Measurements from ENCODE around the gene FADS1.

The FADS1 gene

GRCh38 chr11:61795459-61795858, 21.3 kb downstream of the FADS1 start:
- DNase-seq (ENCODE audit: low read depth): no peak

DNA sequence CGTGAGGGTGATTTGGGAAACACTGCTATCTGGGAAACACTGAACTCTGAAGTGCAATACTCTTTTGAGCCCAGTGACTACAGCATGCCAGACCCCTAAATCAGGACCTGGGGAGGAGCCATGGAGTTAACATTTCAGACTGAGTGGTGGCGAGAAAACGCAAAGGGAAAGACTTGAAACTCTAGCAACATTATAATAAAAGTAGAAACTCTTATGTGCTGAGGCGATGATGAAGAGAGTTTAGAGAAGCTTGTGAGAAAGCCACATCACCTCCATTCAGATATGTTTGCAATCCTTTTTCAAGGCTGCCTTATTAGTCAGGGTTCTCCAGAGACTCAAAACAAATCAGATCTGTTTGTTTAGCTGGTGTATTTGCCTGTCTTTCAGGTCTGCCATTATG, 22.2 kb downstream of the FADS1 start:
- DNase-seq (ENCODE audit: low read depth): no peak

DNA sequence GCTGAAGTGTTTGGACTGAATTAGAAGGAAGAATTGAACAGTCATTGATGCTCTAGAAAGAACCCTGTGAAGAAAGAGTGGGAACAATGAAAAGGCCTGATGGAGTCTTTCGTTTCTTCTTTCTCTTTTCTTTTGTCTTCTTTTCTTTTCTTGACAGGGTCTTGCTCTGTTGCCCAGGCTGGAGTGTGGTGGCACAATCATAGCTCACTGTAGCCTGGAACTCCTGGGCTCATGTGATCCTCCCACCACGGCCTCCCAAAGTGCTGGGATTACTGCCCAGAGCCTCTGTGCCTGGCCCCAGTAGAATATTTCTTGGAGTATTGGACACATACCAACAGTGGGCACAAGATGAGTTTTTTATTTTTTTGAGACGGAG, 23.0 kb downstream of the FADS1 start:
- DNase-seq (ENCODE audit: low read depth): no peak

GRCh38 chr11:61793083-61793828, 23.5 kb downstream of the FADS1 start:
- DNase-seq (ENCODE audit: low read depth): no peak

DNA sequence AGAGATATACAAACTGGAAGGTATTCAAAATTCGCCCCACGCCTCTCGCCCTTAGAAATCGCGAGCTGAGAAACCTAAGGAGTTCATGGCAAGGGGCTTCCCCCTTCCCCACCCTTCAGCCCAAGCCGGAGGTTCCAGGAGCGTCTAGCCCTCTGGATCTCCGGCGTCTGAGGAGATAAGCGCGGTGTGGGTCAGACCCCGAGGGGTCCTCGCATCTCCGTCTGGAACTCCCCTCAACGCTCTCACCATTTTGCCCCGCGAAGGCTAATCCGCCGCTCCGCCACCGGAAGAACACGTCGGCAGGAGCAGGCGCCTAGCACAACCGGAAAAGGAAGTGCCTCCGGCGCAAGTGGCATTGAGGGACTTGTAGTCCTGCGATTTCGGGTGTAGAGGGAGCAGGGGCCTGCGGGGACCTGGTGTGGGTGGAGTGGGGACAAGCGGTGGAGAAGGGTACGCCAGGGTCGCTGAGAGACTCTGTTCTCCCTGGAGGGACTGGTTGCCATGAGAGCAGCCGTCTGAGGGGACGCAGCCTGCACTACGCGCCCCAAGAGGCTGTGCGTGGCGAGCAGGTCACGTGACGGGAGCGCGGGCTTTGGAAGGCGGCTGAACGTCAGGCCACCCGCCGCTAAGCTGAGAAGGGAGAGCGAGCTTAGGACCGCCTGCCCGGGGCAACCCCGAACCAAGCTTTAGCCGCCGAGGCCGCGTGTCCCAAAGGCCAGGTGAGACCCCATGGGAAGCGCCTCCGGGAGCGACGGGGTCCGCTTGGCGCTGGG, 24.3 kb downstream of the FADS1 start, which contains the start of the genes FEN1 and TMEM258:
TSS of gene FEN1 (plus strand) at position 602 of the 773 bp plus-strand sequence. CDS start 2,451 bp downstream, outside the sequence.
TSS of gene TMEM258 (minus strand) at position 290 of the 773 bp plus-strand sequence. CDS start at position 249, 41 bp downstream.
- DNase-seq (ENCODE audit: low read depth): peak; percentile 81

- no peak for DNase-seq (ENCODE audit: low read depth)
Measured at GRCh38 chr11:61791737-61792309, 25.0 kb downstream of the FADS1 start.

DNA sequence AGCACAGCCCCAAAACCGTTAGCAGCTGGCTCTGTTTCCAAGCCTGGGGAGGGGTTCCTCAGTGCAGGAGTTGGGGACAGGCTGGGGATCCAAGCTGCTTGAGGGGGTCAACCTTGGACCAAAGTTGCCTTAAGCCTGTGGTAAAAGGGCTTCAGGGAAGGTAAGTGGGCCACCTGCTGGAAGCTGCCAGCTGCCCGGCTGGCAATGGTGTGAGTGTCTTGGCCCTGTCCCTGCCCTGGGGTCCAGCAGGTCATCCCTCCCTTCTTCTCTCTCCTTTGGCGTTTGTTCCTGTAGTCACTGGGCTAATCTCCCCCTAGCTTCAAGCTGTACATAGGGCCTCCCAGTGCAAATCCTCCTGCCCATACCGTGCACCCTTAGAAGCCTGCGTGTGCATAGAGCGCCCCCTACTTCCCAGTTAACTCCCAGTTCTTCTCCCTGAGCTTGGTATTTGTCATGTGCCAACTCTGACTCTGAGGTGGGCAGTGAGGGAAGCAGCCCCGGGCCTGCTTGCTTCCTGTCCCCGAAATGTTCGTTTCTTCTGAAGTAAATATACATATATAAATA, 28.8 kb downstream of the FADS1 start:
- DNase-seq (ENCODE audit: low read depth): no peak

DNA sequence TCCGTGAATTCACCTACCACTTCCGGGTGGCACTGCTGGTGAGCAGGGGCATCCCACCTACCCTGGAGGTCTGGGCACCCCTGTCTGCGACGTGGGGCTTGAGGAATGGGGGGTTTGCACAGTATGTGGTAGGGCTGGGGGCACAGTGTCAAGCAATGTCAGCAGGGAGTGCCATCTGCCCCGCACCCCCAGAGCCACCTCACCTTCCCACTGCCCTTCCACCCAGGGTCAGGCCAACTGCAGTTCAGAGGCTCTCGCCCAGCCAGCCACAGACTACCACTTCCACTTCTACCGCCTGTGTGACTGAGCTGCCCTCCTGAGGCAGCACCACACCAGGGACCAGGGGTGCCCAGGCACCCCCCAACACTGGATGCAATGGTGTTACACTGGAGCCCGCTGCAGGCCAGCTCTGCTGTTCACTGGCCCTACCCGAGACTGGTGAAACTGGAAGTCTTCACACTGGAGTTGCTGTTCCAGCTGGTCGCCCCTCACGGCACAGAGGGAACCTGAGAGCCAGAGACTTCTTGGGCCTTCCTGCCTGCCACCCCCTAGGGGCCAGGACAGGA, 30.9 kb downstream of the FADS1 start:
- DNase-seq (ENCODE audit: low read depth): no peak

DNA sequence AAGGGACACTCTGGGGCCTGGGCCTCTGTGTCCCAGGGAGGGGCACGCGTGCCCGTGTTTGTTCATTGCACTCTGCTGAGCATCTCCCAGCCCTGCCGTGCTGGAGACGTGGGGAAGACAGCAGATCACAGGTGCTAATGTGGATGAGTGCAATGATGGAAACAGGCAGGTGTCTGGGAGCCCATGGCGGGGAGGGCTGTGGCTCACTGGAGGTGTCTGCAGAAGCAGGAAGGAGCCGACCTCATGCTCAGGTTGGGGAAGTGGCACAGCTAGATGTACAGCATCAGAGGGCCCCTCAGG, 32.3 kb downstream of the FADS1 start:
- DNase-seq (ENCODE audit: low read depth): no peak

GRCh38 chr11:61783717-61784505, 32.9 kb downstream of the FADS1 start:
- DNase-seq (ENCODE audit: low read depth): no peak

- no peak for DNase-seq (ENCODE audit: low read depth)
Measured at GRCh38 chr11:61782841-61783240, 34.0 kb downstream of the FADS1 start.

GRCh38 chr11:61782299-61782698, 34.5 kb downstream of the FADS1 start:
- no peak for DNase-seq (ENCODE audit: low read depth)

DNA sequence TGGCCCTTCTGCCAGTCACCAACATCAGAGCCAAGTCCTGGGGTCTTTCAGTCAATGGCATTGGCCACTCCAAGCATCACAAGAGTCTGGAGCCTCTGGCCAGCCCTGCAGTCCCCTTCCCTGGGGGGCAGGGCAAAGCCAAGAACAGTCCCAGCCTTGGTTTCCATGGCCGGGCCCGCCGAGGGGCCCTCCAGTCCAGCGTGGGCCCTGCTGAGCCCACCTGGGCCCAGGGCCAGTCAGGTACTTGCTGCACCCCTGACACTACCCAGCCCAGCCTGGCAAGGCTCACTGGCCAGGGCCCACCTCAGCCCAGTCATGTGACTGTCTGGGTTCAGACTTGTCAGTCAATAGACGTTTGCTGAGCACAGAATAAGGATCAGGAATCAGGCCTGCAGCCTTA, 35.2 kb downstream of the FADS1 start:
- DNase-seq (ENCODE audit: low read depth): no peak

- no peak for DNase-seq (ENCODE audit: low read depth)
Measured at GRCh38 chr11:61780581-61781162, 36.1 kb downstream of the FADS1 start.

DNA sequence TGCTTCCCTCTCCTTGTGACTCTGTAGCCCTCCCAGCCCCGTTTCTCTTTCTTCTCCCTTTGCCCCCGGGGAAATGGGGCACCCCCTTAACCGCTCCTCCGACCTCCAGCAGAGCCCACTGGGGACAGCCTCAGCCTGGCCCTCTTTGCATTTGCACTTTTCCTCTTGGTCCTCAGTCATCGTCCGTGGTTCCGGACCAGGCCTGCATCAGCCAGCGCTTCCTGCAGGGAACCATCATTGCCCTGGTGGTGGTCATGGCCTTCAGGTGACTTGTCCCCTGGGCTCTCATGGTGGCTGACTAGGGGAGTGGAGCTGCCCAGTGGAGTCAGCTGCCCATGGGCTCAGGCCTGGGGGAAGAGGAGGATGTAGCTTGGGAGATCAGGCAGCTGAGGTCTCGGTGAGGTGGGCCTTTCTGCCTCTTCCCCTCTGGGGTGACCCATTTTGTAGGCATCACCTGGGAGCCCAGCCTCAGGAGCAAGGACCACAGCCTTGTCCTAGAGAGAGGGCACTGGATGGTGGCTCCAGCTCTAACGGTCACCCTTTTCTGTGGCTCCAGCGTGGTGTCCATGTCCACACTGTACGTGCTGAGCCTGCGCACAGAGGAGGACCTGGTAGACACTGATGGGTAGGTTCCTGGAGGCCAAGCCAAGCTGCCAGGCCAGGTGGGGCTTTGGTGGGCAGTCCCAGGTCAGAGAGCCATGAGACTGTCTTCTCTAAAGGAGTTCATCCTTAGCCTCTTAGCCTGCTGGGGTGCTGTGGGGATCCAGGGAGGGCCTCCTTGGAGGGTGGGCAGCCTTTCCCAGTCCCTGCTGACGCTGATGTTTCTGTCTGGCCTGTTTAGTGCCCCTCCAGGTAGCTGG, 36.9 kb downstream of the FADS1 start:
- no peak for DNase-seq (ENCODE audit: low read depth)

DNA sequence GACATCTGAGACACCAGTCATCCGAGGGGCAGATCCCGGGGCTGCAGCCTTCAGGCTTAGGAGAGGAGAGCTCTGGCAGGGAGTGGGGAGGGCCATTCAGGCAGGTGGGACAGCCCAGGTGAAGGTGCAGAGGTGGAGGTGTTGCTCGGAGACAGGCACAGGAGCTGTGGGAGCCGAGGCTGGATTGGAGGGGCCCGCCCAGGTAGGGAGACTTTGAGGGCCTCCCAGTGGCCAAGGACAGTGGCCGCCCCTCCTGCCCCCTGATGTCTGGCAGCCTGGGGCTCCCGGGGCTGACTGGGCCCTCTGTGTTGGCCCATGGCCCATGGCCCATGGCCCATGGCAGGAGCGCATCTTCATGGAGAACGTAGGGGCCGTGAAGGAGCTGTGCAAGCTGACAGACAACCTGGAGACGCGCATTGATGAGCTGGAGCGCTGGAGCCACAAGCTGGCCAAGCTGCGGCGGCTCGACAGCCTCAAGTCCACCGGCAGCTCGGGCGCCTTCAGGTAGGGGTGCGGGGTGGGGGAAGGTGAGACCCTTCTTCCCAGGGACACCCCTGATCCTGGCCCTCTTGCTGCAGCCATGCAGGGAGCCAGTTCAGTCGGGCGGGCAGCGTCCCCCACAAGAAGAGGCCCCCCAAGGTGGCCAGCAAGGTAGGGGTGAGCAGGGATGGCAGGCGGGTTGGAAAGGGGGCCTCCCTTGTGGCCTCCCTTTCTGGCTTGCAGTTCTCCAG, 37.7 kb downstream of the FADS1 start:
- no peak for DNase-seq (ENCODE audit: low read depth)

DNA sequence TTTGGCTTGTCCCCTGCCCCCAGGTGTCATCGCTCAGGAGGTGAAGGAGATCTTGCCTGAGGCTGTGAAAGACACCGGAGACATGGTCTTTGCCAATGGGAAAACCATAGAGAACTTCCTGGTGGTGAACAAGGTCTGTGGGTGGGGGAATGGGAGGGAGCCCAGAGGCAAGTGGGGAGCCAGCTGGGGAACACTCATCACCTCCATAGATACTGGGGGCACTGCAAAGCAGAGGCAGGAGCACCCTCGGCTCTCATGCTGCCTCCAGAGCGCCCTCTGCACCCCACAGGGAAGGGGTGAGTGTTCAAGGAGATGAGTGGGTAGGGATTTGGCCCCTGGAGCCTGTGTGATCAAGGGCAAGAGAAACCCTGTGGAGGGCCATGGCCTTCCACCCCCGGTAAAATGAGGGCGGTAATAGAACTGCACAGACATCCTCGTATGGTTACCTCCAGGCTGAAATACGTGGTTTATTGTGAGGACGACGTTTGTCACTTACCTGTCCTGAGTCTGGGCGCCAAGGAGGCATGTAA, 38.4 kb downstream of the FADS1 start:
- DNase-seq (ENCODE audit: low read depth): no peak

- DNase-seq (ENCODE audit: low read depth): peak; percentile 40
Measured at GRCh38 chr11:61777234-61778090, 39.3 kb downstream of the FADS1 start.
